ENCODE measurements around the gene NAT9.

- no peak for TF ChIP-seq EZH2 (IDR thresholded peaks at IDR 0.05; ENCODE audit: borderline replicate concordance)
- TF ChIP-seq, protein P1, sequence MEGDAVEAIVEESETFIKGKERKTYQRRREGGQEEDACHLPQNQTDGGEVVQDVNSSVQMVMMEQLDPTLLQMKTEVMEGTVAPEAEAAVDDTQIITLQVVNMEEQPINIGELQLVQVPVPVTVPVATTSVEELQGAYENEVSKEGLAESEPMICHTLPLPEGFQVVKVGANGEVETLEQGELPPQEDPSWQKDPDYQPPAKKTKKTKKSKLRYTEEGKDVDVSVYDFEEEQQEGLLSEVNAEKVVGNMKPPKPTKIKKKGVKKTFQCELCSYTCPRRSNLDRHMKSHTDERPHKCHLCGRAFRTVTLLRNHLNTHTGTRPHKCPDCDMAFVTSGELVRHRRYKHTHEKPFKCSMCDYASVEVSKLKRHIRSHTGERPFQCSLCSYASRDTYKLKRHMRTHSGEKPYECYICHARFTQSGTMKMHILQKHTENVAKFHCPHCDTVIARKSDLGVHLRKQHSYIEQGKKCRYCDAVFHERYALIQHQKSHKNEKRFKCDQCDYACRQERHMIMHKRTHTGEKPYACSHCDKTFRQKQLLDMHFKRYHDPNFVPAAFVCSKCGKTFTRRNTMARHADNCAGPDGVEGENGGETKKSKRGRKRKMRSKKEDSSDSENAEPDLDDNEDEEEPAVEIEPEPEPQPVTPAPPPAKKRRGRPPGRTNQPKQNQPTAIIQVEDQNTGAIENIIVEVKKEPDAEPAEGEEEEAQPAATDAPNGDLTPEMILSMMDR (IDR thresholded peaks at IDR 0.05; ENCODE audit: poor library complexity): no peak
These were observed 27.8 kb upstream of the NAT9 start for GRCh38 chr17:74803971-74804370.
